LoVo (cell line): ENCODE results near the gene ADAMTS14.
A peak's percentile ranks its signal among the peaks of the same experiment; 100 is the strongest.

Experiments used
- DNase-seq: peaks from one replicate; pipeline ENCODE4 v3.0.0-alpha.2; 2016; ENCODE audit warnings: low spot score

The ADAMTS14 gene

DNA sequence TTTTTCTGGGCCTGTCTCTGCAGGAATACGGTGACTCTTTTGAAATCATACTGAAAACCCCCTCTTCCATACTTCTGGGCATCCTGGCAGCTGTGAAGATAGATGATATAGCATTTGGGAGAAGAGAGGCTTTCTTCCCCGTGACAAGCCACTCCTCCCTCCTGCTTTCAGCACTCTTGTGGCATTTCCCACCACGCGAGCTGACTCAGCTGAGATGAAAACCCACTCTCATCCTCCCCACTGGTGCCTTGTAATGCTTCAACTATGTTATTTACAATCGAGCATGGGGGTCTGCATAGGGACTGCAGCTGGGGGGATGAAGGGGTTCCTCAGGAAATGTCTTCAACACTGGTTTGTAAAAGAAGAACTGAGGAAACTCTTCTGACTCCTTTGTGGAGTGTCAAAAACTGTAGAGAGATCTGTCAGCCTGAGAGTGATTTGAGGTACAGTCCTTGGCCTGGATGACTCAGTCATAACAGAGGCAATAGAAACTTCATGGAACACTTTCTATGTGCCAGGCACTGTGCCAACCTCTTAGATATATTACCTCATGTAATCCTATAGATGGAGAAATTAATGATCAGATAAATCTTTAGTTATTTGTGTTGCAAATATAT is 114.6 kb downstream of the ADAMTS14 start:
- no peak for DNase-seq

DNA sequence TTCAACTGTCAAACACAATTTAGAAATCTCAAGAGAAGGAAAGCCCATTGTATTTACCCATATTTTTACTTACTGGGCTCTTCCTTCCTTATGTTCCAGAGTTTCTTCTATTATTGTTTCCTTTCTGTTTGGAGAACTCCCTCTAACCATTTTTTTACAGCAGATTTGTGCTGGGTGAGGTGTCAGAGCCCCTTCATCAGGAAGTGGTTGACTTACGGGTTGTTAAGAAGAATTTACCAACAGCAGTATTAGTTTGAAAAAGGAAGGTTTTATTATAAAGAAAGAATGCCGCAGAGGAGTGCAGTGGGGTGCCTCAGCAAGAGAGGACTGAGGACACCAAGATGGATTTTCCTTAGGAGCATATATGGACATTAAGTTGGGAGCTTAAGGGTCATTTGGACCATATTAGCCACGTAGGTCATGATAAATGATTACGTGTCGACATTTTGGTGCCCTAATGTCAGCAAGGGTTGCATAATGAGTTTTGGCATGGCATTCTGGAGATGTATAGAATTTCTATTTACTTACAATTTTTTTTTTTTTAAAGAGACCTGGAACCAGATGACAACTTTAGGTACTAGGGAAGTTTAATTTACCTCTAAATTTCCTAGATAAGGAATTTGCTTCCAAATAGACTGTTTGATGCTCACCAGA is 119.2 kb downstream of the ADAMTS14 start:
- no peak for DNase-seq

DNA sequence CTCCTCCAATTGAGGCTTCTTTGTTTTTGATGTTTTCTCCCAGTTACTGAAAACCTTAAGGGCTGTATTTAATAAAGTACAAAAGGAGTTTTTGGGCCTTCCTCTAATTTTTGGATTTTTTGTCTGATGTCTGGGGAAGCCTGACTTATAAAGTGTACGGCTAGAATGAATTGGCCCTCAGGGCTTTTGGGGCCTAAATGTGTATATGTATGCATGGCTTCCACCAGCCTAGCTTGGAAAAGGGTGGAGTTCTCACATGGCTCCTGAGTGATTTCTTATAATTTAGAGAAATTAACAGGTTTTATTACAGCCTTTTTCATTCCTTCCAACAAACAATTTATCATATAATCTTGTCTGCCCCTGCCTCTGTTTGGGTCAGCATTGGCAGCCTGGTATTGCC is 123.3 kb downstream of the ADAMTS14 start:
- DNase-seq, result no peak

DNA sequence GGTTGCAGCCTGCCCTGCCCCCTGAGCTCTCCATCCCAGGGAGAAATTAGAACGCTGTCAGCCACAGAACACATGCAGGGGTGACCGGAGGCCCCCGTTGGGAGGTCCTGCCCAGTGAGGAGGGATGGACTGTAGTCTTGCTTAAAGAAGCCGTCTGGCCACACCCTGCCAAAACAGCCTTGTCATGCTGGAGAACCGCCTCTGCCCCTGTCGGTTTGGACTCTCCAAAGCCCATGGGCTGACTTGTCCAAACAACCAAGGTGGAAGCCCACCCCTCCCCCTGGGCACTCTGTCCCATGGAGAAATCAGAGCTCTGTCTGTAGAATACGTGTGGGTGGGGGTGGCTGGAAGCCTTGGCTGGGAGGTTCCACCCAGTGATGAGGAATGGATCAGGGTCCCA is 125.5 kb downstream of the ADAMTS14 start:
- no peak for DNase-seq

DNA sequence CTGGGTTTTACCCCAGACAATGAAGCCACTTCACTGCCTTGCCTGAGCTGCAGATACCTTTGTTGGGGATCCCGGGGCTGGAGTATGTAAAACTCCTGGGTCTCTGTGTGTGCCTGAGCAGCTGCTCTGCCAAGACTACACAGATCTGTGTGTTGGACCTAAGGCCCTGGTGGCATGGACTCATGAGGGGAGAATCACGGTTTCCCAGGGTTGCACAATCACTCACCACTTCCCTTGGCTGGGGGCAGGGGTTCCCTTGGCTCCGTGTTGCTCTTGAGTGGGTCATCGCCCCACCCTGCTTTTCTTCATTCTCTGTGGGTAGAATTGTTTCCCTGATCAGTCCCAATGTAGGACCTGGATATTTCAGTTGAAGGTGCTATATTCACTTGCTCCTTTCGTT is 126.8 kb downstream of the ADAMTS14 start:
- no peak for DNase-seq

DNA sequence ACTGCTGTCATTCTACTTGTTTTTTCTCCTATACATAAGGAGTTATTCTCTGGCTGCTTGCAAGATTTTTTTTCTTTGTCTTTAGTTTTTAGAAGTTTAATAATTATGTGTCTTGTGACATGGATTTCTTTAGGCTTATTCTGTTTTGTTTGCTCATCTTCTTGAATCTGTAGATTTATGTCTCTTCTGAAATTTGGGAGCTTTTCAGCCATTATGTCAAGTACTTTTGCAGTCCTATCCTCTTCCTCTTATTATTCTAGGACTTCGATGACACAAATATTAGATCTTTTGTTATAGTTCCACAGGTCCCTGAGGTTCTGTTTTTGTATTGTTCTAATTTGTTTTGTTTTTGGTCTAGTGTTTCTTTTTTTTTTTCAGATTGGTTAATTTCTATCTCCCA is 129.5 kb downstream of the ADAMTS14 start:
- no peak for DNase-seq

DNA sequence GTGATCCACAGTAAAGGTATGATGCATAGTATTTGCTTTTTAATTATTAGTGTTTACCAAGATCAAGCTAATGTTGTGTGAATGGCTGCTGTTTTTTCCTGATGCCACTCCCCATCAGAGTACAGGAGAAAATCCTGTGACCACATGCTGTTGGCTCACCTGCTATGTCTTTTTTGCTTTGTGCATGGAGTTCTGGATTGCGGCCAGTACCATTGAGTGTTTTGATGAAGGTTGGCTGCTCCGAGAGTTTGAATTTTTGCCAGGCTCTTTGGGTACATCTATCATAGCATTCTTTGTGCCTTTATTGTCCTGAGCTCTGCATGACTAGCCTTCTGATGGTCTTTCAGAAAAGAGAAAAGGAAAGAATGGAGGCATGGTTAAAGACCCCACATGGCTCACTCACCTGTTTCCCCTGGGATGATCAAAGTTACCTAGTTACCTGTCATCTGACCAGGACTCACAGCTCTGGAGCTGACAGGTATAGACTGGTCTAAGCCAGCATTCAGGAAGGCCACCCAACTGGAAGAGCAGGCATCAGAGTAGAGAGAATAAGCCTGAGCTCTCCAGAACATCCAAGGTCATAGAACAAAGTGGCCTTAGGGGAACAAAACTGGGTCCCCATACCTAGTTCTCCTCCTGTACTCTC is 131.6 kb downstream of the ADAMTS14 start:
- no peak for DNase-seq

DNA sequence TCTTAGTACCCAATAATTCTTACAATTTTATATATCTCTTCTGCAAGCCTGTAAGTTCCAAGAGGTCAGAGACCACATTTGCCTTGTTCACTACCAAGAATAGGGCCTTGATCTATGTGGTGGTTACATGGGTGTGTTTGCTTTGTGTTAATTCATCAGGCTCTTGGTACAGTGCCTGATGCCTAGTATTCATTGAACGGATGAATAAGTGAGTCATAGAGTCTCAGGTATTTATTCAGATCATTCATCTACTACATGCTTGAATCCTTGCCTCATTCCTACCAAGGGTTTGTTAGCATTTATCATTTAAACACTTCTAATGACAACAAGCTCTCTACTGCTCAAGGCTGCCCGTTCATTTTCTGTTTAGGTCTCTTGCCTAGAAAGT is 132.1 kb downstream of the ADAMTS14 start:
- DNase-seq, result peak; percentile 13

DNA sequence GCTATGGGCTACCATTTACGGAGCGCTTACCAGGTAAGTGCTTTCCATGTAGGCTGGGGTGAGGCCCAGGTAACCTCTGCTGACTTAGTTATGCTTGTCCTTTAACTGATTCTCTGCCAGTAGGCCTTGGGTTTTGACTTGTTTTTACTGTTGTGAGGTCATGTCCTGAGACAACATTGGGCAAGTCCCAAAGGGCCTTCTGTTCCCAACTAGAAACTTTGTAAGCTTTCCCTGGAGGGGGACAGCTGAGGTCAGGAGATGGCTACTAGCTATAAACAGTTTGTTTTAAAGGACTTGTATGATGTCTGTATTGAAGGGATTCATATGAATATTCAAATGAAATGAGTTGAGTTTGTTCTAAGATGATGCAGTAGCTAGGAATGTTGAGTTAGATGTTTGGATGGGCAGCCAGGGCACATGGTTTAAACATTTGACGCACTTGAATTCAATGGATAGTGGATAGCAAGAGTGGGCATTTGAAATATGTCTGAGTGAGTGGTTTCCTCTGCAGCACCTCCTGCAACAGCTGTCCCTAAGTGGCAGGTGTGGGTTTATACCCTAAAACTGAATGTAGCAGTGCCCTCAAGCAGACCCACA is 133.4 kb downstream of the ADAMTS14 start:
- DNase-seq, result no peak

DNA sequence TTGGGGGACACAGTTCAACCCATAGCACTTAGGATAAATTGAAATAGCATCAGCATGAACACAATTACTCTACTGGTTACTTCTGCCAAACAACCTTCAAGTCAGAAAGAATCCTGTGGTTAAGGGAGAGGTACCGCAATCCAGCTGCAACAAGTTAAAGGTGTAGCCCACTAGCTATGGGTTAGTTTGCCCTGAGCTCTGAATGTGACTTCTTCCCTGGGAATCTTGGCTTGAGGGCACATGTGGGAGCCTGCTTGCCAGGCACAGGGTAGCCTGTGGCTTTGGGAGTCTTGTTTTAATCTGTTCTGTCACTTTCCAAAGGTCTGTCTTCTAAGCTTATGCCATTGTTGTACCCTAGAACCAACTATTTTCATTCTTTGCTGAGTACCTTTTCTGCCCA is 134.5 kb downstream of the ADAMTS14 start:
- no peak for DNase-seq

DNA sequence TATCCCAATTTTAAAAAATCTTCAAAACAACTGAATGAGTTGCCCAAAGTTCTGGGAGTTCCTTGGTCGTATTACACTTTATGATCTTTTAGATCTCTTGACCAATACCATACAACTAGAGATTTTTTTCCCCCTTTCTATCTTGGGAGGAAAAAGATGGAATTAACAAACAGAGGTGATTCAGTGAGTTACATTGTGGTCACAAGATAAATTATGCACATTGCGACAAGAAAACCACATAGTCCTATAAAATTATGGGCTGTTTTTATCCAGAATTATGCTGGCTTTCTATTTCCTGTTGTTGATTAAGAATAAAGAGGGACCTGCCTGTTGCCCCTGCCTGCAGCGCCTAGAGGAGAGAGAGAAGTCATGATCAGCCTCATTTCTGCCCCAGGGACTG is 135.2 kb downstream of the ADAMTS14 start:
- no peak for DNase-seq

DNA sequence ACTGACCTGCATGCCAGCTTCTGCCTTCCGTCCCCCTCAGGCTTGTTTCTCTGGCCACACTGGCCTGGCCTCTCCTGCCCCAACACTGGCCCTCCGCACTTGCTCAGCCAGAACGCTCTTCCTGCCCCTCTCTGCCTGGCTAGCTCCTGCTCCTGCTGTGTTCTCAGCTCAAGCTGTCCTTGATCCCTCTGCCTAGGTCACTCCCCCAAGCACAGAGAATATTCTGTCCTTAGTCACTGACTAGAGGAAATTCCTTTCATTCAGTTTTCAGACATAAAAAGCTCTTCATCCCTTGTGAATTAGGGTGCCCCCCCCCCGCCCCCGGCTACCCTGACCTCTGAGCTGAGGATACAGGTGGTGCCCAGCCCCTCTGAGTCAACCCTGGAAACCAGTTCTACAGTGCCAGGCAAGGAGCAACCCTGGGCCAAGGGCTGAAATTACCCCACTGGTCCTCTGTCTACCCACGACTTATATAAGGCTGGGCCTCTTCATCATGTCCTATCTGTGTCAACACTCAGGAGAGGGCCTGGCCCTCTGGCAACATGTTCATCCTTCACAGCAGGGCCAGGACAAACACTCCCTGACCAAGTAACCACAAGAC is 136.8 kb downstream of the ADAMTS14 start:
- no peak for DNase-seq

DNA sequence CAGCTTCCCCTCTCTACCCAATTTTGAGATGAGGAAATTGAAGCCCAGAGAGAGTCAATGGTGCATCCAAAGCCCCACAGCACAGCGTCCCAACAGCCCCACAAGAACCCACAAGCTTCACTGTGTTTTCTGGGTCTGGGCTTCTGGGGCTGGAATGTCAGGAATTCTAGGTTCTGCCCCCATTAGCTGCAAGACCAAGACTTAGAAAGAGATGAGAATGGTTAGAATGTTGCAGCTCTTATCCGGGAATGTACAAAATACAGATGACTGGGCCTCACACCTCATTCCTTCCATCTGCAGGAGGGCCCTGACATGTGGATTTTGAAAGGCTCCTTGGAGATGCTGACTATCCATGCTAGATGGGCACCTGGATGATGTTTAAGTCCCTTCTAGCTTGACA is 137.4 kb downstream of the ADAMTS14 start:
- DNase-seq, result no peak

DNA sequence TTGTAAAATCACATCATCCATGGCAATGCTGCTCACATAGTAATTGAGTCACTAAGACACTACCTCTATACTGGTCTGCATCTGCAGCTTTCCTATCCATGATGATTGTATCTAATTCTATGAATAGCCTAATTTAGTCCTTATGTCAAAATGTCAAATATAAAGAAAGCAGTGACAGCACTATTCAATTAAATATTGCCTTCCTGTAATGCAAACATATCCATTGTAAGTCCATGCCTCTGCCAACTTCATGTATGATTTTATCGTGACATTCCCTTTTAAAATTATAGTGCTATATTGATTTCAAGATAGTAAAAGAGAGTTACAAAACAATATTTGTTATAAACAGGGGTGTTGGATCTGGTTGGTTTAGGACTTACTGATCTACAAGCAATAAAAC is 138.7 kb downstream of the ADAMTS14 start:
- no peak for DNase-seq

DNA sequence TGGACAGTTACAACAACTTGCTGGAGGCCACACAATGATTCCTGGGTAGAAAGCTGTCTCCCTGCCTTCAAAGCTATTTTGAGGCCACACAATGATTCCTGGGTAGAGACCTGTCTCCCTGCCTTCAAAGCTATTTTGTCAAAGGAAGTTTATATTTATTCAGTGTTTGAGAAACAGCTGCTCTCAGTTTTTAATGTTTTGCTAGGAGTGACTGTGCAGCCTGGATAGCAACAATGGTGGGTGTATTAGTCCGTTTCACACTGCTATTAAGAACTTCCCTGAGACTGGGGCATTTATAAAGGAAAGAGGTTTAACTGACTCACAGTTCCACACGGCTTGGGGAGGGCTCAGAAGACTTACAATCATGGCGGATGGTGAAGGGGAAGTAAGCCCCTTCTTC is 139.6 kb downstream of the ADAMTS14 start:
- DNase-seq, result no peak
